Daoy (cell line): ENCODE results near the gene ENO3. TPM values are rescaled to one million over a fixed set of nuclear protein-coding genes. Genes with fewer than 3 reads are reported as not detected.

Source experiments
- total RNA-seq: library from RNA; depleted of rRNA; stranded (reverse); fragments of >200 nt; shearing (Covaris generic); gene quantifications from 2 replicates; pipeline ENCODE4 v1.2.3, GENCODE V29; 2014; rRNA removed

ENO3 gene
- total RNA-seq, 1 experiment from 2014 or later: 1.8 TPM

Other genes starting within 250 kb of the ENO3 start
- 31.8 and 35.1 TPM in 2 replicates for gene PELP1, start 247.0 kb upstream of the ENO3 start, total RNA-seq
- 10.7 and 16.4 TPM in 2 replicates for gene ARRB2, start 240.5 kb upstream of the ENO3 start, total RNA-seq
- 23.9 and 29.3 TPM in 2 replicates for gene MED11, start 219.7 kb upstream of the ENO3 start, total RNA-seq
- 1.1 TPM in 1 of 2 replicates, not detected in the other for gene ZMYND15, start 211.3 kb upstream of the ENO3 start, total RNA-seq
- gene CXCL16, start 211.2 kb upstream of the ENO3 start, total RNA-seq: 3.0 and 3.8 TPM in 2 replicates
- gene TM4SF5, start 179.2 kb upstream of the ENO3 start, total RNA-seq: not detected in 2 replicates
- gene VMO1, start 164.8 kb upstream of the ENO3 start, total RNA-seq: not detected in 2 replicates
- gene GLTPD2, start 162.2 kb upstream of the ENO3 start, total RNA-seq: not detected in 2 replicates
- 361 and 379 TPM in 2 replicates for gene PSMB6, start 155.0 kb upstream of the ENO3 start, total RNA-seq
- gene PLD2, start 144.0 kb upstream of the ENO3 start, total RNA-seq: 3.7 and 9.2 TPM in 2 replicates
- gene MINK1, start 117.8 kb upstream of the ENO3 start, total RNA-seq: 10.8 and 13.8 TPM in 2 replicates
- gene C17orf107, start 51.6 kb upstream of the ENO3 start, total RNA-seq: 0.17 TPM in 1 of 2 replicates, not detected in the other
- 1.1 TPM in 1 of 2 replicates, not detected in the other for gene CHRNE, start 48.0 kb upstream of the ENO3 start, total RNA-seq
- 0.23 TPM in 1 of 2 replicates, not detected in the other for gene GP1BA, start 18.8 kb upstream of the ENO3 start, total RNA-seq
- 82.4 and 112 TPM in 2 replicates for gene SLC25A11, start 11.1 kb upstream of the ENO3 start, total RNA-seq
- gene RNF167, start 10.9 kb upstream of the ENO3 start, total RNA-seq: 31.8 and 39.1 TPM in 2 replicates
- gene PFN1, start 2.6 kb upstream of the ENO3 start, total RNA-seq: 1,218 and 1,358 TPM in 2 replicates
- gene SPAG7, start 16.7 kb downstream of the ENO3 start, total RNA-seq: 56.3 and 93.3 TPM in 2 replicates
- 4.3 and 8.5 TPM in 2 replicates for gene CAMTA2, start 36.6 kb downstream of the ENO3 start, total RNA-seq
- 0.23 TPM in 1 of 2 replicates, not detected in the other for gene INCA1, start 46.4 kb downstream of the ENO3 start, total RNA-seq
- gene KIF1C, start 46.8 kb downstream of the ENO3 start, total RNA-seq: 32.3 and 46.6 TPM in 2 replicates
- gene SLC52A1, start 84.3 kb downstream of the ENO3 start, total RNA-seq: not detected in 2 replicates
- not detected in 2 replicates for gene ZFP3, start 127.3 kb downstream of the ENO3 start, total RNA-seq
- gene ZNF232, start 160.8 kb downstream of the ENO3 start, total RNA-seq: 17.7 and 20.4 TPM in 2 replicates
- gene USP6, start 164.9 kb downstream of the ENO3 start, total RNA-seq: not detected in 2 replicates
- 4.5 and 6.5 TPM in 2 replicates for gene ZNF594, start 240.7 kb downstream of the ENO3 start, total RNA-seq